Measurements from ENCODE around the gene GARIN5A.
"Not testable (repeated sequence)": the region's sequence is repeated elsewhere in the genome, so short reads cannot be mapped to it uniquely, and the experiment has no call there.

The GARIN5A gene

DNA sequence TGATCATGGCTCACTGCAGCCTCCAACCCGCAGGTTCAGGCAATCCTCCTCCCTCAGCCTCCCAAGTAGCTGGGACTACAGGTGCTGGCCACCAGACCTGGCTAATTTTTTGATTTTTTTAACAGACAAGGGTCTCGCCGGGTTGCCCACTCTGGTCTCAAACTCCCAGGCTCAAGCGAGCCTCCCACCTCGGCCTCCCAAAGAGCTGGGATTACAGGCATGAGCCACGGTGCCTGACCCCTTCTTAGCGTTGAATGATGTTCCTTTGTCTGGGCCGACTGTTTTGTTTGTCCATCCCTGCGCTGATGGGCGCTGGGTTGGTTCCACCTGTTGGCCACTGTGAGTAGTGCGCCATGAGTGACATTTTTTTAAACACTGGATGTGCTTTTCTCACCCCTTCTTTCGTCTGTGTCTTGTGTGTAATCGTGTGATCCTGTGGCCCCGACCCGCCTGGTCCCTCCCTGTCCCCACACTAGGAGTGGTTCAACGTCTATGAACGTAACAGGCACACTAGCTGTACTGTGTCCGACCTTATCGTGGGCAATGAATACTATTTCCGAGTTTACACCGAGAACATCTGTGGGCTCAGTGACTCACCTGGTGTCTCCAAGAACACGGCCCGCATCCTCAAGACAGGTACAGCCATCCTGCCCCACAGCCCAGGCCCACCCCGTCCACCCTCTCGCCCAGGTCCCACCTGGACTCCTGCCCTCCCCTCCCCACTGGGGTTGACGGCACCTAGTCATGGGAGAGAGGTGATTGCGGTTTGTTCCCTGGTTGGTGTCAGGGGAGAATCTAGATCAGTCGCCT, 15.4 kb downstream of the GARIN5A start:
- peak; percentile 68 for DNase-seq

- no peak for DNase-seq
These were observed 16.4 kb downstream of the GARIN5A start for GRCh38 chr19:50460161-50460765.

DNA sequence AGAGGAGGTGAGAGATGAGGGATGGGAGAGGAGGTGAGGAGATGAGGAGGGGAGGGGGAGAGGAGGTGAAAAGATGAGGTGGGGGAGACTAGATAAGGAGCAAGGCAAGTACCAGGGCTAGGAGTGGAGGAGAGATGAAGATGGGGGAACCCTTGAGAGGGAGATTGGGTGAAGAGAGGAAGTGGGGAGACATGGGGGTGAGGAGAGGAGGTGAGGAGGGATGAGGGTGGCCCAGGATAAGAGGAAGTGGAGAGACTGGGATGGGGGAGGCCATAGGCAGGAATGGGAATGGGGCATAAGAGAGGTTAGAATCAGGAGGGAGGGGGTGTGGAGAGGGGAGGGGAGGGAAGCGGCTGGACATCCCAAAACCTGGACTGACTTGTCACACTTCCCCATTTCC, 17.0 kb downstream of the GARIN5A start:
- no peak for DNase-seq

- no peak for DNase-seq
These were observed 17.6 kb downstream of the GARIN5A start for GRCh38 chr19:50459067-50459456.

GRCh38 chr19:50458396-50459066, 18.1 kb downstream of the GARIN5A start:
- no peak for DNase-seq

GRCh38 chr19:50457300-50457699, 19.3 kb downstream of the GARIN5A start:
- no peak for DNase-seq

- DNase-seq: no peak
These were observed 20.7 kb downstream of the GARIN5A start for GRCh38 chr19:50455992-50456391.

GRCh38 chr19:50453243-50453642, 23.4 kb downstream of the GARIN5A start:
- no peak for DNase-seq

GRCh38 chr19:50451223-50451534, 25.5 kb downstream of the GARIN5A start:
- no peak for DNase-seq

GRCh38 chr19:50450369-50451222, 26.1 kb downstream of the GARIN5A start:
- DNase-seq: no peak

DNA sequence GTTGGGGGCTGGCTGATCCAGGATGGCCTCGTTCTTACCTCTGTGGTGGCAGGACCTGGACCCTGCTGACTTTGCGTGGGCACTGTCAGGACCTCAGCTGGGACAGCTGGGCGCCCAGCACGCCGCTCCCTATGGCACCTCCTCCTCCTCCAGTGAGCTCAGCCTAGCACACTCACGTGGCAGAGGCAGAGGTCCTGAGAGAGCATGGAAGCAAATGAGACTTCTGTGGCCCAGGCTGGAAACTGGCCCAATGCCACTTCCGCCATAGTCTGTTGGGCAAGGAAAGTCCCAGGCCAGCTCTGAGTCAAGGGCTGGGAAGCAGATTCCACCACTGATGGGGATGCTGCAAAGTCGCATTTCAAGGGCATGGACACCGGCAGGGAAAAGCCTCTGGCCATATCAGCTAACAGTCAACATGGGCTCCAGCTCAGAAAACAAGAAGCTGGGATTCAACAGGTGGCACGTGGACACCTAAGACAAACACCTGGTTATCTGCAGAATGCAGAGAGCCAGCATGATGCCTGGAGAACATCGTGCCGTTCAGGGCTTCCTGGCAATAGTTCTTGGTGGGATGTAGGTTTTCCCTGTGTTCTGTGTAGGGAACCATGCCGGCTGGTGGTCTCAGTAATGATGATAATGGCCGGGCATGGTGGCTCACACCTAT, 27.3 kb downstream of the GARIN5A start:
- DNase-seq: no peak

DNA sequence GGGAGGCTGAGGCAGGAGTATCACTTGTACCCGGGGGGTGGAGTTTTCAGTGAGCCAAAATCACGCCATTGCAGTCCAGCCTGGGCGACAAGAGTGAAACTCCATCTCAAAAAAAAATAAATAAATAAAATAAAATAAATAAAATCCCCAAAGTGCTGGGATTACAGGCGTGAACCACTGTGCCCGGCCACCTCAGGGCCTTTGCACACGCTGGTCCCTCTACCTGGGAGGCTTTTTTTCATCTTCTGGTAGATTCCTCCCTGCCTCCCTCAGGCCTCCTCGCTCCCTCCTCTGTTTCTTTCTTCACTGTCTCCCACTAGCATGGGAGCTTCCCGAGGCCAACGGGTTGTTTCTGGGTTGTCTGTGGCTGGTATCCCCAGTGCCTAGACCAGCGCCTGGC, 28.9 kb downstream of the GARIN5A start:
- DNase-seq: no peak

- DNase-seq: no peak
These were observed 29.6 kb downstream of the GARIN5A start for GRCh38 chr19:50447053-50447452.

- no peak for DNase-seq
These were observed 32.6 kb downstream of the GARIN5A start for GRCh38 chr19:50444059-50444458.

DNA sequence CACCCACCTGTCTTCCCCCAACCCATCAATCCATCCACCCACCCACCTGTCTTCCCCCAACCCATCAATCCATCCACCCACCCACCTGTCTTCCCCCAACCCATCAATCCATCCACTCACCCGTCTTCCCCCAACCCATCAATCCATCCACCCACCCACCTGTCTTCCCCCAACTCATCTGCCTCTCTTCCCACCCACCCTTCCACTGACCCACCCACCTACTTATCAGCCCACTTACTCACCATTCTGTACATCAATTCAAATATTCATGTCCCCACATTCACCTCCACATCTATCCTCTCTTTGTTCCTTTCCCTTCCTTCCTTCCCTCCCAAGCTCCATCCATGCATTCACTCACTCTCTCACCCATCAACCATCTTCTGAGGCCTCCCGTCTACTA, 37.5 kb downstream of the GARIN5A start:
- not testable (repeated sequence) for DNase-seq

GRCh38 chr19:50437862-50438449, 38.7 kb downstream of the GARIN5A start:
- DNase-seq: no peak

DNA sequence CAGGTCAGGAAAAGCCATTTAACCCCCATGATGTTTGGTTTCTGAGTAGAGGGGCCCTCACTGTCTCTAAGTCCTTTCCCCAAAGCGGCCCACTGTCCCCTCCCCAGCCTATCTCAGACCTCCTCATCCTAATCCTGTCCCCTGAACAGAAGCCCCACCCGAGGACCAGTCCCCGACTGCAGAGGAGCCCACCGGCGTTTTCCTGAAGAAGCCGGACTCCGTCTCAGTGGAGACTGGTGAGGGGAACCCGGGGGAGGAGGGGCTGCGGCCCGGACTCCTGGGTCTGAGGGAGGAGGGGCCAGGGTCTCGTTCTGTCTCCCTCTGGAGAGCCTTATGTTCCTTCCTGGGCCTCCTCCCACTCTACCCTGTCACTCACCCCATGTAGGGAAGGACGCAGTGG, 41.0 kb downstream of the GARIN5A start:
- no peak for DNase-seq

DNA sequence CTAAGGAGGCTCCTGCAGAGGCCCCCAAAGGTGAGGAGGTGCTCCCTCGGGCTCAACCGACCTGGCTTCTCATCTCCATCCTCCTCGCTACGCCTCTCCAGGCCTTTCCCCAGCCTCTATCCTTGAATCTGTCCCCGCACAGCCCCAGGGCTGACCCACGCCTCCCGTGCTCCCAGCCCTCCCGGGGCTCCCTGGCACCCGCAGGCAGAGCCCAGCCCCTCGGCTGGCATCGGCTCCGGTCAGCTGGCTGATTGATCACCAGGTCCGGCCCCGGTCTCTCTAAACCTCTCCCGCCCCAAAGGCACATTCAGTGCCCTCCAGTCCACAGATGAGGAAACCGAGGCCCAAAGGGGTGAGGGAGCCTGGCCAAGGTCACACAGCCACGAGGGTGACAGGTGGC, 41.4 kb downstream of the GARIN5A start:
- no peak for DNase-seq

DNA sequence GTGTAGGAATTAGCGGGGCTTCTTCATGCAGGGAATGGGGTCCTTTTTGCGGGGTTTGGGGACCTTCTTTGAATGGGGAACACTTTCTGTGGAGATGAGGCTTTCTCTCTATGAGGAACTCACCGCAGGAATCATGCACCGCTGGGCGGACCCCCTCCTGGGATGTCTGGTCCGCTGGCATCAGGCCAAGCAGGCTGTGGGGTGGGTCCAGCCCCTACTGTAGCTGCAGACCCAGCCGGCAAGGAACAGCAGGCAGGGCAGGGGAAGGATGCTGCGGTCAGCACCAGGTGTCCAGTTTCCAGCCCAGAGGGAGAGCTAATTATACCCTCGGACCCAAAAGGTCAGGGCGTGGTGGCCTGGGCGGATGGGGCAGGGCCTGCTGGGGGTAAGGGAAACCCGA, 42.1 kb downstream of the GARIN5A start:
- DNase-seq: no peak

- no peak for DNase-seq
These were observed 43.2 kb downstream of the GARIN5A start for GRCh38 chr19:50433201-50434180.

Measured in left hindlimb (tissue), 1 donor.